NCI-H2171 (cell line): ENCODE results near the gene GNG13.
A peak's percentile ranks its signal among the peaks of the same experiment; 100 is the strongest.
"Not testable (repeated sequence)": the region's sequence is repeated elsewhere in the genome, so short reads cannot be mapped to it uniquely, and the experiment has no call there.

Experiments used
- DNase-seq: peaks from one replicate; lab custom pipeline; 2025; lab: John Stamatoyannopoulos, UW

Gene GNG13

DNA sequence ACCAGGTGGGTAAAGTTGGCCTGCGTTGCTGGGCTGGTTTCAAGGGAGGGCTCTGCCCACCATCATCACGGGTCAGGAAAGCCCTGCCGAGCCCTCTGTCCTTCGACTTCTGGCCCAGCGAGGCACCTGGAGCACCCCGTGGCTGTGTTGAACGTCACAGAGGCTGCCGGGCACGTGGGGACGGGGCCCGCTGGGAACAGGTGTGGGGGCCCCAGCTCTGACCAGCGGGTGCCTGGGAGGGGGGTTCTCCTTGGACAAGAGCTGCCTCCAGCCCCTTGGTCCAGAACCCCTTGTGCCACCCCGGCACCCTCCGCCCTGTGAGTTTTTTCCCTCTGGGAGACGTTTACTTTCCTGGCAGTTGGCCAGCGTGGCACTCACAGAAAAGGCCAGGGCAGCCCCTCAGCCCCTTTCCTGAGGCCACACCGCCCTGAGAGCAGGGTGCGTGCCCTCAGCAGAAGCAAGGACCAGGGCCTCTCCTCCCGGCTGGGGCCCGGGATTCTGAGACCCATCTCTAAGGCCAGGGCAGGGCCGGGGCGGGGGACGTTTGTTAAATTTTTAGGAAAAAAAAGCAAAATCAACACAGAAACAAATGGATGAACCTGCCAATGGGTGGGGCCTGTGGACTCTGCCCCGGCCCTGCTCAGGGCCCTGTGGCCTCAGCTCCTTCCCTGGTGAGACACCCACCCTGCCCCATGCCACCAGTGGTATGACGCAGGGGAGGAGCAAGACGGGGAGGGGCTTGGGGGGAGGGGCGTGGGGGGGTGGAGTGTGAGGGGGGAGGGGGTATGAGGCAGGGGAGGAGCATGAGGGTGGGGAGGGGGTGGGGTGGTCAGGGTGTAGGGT, 31.3 kb upstream of the GNG13 start:
- DNase-seq, result no peak

DNA sequence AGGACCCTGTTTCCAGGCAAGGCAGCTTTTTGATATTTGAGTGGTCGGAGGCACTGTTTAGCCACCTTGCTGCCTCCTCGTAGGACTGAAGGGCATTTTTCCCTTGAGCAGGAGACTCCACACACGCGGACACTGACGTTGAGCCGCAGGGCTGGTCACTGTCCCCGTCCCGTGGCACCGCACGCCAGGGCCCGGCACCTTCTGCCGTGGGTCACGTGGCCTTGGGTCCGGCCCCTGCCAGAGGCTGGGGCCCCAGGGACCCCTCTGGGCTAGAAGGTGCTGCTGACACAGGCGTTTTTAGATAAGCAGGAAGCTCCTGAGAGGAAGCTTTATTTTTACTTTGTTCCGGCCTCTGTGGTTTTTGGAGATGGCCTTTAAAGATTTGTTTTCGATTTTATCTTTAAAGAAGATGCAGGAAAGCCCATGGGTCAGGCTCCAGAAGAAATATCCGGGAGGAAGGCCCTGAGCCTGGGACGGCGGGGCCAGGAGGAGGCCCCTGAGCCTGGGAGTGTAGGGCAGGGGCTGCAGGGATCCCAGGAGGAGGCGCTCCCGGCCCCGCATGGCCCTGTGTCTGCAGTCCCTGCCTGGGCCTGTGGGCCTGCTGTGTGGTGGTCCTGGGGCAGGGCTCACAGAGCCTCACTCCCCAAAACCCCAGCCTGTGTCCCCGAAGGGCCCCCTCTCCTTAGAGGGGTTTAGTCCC, 30.5 kb upstream of the GNG13 start:
- no peak for DNase-seq

DNA sequence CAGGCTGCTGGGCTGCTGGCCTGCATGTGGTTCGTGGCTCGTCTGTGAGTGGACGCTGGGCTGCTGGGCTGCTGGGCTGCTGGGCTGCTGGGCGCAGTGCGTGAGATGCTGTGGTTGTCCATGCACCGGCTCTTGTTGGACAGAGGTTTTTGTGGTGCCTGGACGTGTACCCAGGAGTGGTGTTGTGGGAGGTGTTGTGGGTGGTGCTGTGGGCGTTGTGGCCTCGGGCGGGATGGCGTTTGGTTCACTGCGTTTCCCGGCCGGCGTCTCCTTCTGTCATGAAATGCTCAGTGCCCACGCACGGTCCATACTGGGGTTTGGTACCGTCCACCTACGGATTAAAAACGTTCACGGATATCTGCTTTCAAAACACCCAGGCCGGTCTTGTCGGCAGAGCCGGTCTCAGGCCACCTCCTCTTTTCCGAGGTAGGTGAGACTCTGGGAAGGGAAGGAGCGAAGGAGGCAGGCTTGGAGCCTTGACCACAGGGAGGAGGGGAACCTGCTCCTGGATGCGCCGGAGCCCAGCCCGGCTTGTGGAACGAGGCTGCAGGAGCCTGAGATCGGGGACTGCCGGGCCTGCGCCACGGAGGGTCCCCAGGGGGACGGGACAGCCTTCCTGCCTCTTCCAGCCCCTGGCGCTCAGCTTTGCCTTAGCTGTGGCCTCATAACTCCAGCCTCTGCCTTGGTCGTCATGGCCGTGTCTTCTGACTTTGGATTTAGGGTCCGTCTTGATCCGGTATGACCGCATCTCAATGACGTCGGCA, 29.8 kb upstream of the GNG13 start:
- no peak for DNase-seq

DNA sequence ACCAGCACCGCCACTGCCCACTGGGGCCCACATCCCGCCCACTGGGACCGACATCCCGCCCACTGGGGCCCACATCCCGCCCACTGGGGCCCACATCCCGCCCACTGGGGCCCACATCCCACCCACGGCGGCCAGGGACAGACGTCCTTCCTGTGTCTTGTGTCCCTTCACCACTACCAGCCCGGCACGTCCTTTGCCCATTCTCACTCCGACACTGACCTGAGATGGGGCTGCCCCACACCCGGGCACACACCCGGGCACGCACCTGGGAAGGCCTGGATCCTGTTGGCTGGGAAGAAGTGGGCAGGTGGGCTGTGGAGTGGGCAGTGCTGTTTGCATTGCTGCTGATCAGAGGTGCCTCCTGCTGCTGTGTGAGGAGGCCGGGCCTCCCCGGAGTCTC, 28.4 kb upstream of the GNG13 start:
- no peak for DNase-seq

DNA sequence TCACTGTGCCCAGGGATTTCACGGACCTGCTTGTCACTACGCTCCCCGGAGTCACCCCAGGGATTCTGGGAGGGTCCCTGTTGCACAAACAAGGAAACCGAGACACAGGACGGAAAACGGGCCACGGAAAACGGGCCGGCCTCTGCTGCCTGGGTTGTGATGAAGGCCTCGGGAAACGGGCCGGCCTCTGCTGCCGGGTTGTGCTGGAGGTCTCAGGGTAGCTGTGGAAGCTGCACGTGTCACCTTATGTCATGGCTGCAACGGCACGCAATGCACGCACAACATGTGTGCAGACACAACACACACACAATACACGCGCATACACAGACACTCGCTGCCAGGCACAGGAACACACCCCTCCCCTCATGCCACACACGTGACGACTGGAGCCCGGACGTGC, 27.0 kb upstream of the GNG13 start:
- no peak for DNase-seq

DNA sequence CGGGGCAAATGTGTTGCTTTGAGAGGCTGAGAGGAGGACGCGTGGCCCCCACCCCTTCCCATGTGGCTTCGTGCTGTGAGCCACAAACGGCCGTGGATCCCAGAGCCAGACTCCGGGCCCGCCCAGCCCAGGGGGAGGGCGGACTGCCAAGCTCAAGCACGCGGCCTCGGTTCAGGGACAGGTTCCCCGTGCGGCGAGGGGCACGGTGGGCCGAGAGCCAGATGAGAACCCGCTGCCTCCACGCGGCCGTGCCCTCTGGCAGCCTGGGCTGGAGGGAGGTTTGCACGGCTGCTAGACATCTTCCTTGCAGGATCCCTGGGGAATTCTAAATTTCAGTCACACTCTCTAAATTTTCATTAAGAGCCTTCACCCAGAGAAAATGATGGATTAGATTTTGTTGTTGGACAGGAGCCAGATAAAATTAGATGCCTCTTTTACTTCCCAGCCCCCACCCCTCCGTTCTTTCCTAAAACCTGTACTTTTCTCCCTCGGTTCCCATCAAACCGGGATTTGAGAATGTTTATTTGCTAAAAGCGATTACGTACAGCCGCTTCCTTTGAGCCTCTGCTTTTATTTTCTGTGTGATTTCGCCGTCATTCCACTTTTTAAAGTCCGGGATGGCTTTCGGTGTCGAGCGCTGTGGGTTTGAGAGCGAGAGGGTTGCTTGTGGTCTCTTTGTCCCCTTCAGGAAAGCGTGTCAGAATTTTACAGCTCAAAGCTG, 25.0 kb upstream of the GNG13 start:
- DNase-seq, result peak; percentile 64

DNA sequence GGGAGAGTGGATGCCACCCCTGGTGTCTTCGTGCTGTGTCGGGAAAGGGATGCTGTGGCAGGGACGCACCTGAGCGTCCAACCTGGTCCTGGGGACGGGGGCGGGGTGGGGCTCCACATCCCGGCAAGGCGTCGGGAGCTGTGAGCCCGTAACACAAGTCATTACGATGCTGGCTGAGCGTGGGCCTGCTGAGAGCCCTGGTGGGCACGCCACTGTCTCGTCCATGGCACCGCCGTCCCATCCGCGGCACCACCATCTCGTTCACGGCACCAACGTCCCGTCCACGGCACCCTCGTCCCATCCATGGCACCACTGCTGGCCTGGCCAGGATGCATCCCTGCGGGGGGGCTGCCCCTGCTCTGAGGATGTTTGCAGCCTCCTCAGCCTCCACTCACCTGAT, 24.1 kb upstream of the GNG13 start:
- no peak for DNase-seq

DNA sequence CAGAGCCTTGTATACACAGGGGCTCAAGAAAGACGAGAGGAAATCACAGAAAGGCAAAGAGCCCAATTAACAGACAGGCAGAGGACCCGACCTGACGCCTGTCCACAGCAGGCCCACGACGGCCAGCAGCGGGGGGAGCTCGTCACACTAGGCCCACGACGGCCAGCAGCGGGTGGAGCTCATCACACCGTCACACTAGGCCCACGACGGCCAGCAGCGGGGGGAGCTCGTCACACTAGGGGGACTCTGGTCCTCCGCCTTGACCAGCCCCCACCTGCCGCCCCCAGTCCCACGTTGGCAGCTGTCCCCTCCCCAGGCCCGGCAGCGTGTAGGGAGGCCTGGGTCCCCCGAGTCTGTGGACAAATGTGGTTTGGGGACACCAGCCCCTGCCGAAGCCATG, 23.7 kb upstream of the GNG13 start:
- no peak for DNase-seq

DNA sequence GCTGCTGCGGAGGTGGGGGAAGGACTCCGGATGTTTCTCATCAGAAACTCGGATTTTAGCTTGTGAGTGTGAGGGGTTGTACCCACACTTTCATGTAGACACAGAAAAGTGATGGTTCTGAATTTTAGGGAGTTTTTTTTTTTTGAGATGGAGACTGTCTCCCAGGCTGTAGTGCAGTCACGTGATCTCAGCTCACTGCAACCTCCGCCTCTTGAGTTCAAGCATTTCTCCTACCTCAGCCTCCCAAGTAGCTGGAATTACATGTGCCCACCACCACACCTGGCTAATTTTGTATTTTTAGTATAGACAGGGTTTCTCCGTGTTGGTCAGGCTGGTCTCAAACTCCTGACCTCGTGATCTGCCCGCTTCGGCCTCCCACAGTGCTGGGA, 22.4 kb upstream of the GNG13 start:
- DNase-seq, result no peak

DNA sequence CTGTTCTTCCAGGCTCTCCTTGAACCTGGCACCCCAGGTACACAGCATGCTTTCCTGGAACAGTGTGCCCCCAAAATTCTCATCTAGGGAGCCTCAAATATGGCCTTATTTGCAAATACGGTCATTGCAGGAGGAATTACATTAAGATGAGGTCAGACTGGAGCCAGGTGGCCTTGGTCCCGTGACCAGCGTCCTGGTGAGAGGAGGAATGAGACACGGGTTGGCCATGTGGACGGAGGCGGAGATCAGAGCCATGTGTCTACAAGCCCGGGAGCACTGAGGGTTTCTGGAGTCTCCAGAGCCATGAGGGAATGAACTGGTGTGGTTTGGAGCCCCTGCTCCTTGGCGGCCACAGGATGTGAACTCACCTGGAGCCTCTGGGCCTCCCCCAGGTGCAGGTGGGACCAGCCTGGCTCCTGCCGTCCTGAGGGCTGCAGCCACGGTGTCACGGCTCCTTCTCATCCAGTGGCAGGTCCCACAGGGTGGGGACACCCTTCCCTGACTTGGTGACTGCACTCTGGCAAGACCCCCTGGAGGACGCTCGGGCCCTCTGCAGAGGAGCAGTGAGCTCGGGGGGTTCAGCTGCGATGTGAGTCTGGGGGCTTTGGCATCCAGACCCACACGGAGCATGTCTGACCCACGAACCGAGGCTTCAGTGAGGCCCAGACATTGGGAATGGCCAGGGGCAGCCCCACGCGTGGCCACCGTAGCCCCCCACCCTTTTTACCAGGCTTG, 21.8 kb upstream of the GNG13 start:
- DNase-seq, result no peak

DNA sequence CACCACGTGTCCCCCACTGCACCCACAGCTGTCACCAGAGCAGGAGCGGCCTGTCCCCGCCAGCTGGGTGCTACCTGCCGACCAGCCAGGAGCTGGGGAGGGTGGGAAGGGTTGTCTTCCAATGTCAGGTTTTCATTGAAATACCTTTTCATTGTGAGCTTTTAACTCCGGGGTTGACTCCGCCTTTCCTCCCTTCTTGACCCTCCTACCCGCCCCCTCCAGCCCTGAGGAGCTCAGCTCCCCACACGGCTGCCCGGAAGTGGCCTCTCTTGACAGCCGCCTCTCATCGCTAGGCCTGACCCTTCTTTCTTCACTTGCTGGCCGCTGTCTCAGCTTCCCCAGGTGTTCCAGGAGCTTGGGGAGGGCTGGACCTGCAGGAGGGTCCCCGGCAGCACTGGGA, 21.2 kb upstream of the GNG13 start:
- DNase-seq, result no peak

DNA sequence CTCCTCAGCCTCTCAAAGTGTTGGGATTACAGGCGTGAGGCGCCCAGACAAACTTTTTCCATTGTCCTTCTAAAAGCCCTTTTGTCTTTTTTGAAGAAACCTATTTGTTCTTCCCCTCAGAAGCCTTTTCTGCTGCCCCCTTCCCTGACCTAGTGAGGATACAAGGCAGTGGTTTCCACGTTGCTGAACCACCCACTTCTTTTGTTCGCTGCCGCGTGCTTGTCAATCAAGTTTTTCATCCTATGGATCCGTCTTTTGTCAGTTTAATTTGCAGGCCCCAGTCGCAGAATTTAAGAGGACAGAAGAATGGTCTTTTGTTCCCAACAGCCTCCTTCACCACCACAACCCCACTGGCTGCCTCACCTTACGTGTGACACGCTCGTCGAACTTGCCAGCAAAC, 20.2 kb upstream of the GNG13 start:
- no peak for DNase-seq

DNA sequence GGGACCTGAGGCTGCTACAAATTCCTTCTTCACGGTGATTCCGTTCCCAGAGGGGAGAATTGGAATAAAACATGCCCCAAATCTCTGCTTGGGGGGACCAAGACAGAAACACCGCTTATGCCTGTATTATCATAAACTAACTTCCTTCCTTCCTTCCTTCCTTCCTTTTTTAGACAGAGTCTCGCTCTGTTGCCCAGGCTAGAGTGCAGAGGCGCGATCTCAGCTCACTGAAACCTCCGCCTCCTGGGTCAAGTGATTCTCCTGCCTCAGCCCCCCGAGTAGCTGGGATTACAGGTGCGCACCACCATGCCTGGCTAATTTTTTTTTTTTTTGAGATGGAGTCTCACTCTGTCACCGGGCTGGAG, 19.5 kb upstream of the GNG13 start:
- not testable (repeated sequence) for DNase-seq

DNA sequence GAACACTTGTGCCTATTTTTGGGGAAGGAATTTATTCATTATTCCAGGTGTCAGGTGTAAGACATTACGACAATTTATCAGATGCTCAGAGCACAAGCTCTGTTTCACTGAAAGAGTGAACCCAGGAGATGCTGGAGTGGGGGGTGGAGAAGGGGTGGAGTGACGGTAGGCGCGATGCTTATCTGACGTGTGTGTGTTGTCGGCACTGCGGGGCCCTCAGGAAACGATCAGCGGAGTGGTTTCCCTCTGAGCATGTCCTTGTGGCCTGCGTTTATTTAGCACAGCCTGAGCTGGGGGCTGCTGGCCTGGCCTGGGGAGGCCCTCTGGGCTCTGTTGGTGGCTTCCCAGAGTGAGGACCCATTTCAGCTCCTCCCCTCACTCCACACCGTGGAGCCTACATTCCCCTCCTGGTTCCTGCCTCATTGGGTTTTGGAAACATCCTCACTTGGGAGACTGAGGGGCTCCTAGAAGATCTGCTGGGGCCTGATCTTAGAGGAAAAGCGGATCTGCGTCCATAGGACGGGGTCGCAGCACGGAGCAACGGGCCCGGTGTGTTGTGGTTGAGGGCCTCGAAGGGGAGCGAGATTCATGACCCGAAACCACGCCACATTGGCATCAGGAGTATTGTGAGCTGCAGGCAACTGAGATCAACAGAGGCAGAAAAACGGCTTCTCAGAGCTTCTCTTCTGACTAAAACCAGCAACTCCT, 19.0 kb upstream of the GNG13 start:
- DNase-seq, result no peak

DNA sequence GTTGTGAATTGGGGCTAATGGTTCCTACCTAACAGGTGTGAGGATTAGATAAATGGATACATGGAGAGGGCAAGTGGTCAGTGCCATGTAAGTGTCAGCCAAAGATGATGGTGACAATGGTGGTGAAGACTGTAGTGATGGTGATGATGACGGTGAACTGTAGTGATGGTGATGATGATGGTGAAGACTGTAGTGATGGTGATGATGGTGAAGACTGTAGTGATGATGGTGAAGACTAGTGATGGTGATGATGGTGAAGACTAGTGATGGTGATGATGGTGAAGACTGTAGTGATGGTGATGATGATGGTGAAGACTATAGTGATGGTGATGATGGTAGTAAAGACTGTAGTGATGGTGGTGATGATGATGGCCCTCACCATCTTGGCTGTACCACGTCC, 18.1 kb upstream of the GNG13 start:
- DNase-seq, result no peak

DNA sequence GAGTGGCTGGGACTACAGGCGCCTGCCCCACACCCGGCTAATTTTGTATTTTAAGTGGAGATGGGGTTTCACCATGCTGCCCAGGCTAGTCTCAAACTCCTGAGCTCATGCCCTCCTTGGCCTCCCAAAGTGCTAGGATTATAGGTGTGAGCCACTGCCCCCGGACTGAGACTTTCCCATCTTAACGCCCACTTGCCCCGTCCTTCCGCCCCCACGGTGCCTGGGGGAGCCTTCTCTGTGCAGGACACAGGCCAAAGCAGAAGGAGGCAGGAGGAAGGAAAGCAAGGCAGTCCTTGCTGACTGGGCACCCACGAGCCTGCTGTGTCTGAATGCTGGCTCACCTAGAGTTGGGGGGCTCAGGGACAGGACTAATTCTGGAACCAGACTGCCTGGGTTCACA, 17.6 kb upstream of the GNG13 start:
- no peak for DNase-seq

DNA sequence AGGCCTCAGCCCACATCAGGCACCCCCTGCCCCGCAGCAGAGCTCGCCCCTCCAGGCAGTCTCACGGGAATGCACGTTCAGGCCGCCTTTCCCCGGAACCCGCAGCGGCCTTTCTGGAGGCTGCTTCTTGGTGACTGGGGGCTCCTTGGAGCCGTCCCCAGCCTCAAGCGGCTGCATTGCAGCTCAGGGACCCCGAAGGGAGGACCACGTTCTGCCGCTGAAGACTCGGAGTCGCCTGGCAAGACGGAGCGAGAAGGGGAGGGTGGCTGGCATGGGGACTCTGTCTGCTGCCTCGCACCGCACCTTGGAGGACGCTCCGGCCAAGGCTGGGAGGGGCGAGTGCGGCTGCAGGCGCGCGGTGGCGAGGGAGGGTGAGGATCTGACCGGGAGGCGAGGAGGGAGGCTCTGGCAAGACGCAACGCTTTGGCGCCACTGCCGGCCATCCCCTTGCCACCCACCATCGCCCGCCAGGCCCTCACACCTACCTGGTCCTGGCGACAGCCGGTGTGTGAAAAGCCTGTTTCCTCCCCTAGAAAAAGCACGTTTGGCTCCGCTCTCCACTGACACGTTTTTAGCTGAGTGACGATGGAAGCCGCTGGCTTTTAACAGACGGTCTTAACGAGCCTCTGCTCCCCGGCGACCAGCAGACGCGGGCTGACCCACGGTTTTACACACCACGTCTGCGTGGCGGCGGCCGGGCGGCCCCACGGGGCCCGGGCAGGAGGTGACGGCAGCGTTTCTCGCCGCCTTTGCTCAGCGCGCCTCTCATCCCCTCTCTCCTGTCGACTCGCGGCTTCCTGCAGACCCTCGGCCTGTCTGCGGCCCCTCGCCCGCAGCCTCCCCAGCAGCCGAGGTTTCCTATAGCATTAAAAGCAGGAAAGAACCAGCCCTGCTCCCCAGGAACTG, 16.7 kb upstream of the GNG13 start:
- DNase-seq, result no peak

DNA sequence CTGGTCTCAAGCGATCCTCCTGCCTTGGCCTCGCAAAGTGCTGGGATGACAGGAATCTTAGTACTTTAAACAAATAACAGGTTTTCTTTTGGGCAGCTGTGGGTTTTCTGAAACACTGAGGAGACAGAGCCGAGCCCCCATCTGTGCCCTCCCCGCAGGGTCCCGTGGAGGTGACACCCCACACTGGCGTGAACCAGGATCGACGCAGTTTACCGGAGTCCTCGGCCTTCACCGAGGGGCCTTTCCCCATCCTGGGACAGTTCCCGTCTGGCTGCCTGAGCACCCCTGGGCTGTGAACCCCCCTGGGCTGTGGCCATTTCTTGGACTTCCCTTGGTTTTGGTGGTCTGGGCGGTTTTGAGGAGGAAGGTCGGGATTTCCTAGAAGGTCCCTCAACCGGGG, 15.3 kb upstream of the GNG13 start:
- no peak for DNase-seq

DNA sequence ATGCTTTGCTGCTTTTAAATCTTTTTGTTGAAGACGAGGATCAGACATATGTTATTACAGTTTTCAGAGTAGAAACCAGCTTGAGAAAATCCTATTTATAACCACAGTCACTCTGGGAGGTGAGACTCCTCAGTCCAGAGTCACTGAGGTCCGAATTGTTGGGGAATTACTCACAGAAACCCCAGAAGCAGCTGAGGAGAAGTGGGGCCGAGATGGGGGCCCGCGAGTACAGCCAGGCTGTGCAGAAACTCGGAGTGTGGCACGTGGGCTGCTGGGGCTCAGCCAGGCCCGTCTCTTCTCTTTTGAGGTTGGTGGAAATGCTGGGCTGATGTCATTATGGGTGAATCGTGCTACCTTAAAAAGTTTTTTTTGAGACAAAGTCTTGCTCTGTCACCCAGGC, 14.4 kb upstream of the GNG13 start:
- no peak for DNase-seq

DNA sequence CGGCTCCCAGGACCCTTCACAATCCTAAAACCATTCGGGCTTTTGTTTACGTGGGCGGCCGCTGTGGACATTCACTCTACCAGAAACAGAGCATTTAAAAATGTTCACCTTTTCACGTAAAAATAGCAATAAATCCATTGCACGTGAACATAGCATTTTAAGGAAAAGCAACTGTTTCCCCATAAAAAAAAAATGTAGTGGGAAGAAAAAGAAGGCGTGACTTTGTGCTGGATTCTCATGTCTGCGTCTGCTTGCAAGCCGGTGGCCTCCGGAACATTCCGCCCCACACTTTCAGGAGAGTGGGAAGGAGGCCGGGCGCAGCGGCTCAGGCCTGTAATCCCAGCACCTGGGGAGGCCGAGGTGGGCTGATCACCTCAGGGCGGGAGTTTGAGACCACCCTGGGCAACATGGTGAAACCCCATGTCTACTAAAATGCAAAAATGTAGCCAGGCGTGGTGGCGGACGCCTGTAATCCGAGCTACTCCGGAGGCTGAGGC, 13.4 kb upstream of the GNG13 start:
- DNase-seq, result no peak
